ENCODE results near the gene RNF180. TPM values are rescaled to one million over a fixed set of nuclear protein-coding genes. Genes with fewer than 3 reads are reported as not detected.

Gene RNF180
- total and polyA plus RNA-seq, 2 donors: 0.52 to 1.8 TPM

- Histone ChIP-seq H3K27ac (ENCODE audit: low read depth in 1 of 2, low read length in 1 of 2) (no peak overlapping the region), H3K27me3 (ENCODE audit: control insufficient read depth in 2 of 2, insufficient read depth in 1 of 2, low read length in 1 of 2) (no peaks in the 10 kb centered on the region), H3K36me3 (ENCODE audit: control insufficient read depth in 2 of 2, insufficient read depth in 2 of 2, low read length in 1 of 2) (no peaks in the 10 kb centered on the region), H3K9me3 (ENCODE audit: control insufficient read depth in 2 of 2, insufficient read depth in 1 of 2, low read length in 1 of 2) (no peaks in the 10 kb centered on the region), H3K4me3 (ENCODE audit: low read length in 2 of 2) (no peak overlapping the region), H3K4me1 (ENCODE audit: control insufficient read depth in 2 of 2, insufficient read depth in 2 of 2, low read length in 2 of 2) (no peaks in the 10 kb centered on the region)
- no peak for DNase-seq (ENCODE audit: low read depth in 6 of 9, low spot score in 9 of 9)
Observed at GRCh38 chr5:64149268-64149667, 16.4 kb upstream of the RNF180 start.

GRCh38 chr5:64149857-64150521 is 15.7 kb upstream of the RNF180 start:
- H3K9me3 ChIP-seq (ENCODE audit: control insufficient read depth in 2 of 2, insufficient read depth in 1 of 2, low read length in 1 of 2): no peaks in the 10 kb centered on the region
- H3K4me3 ChIP-seq (ENCODE audit: low read length in 2 of 2): no peak overlapping the region
- H3K4me1 ChIP-seq (ENCODE audit: control insufficient read depth in 2 of 2, insufficient read depth in 2 of 2, low read length in 2 of 2): no peaks in the 10 kb centered on the region
- H3K36me3 ChIP-seq (ENCODE audit: control insufficient read depth in 2 of 2, insufficient read depth in 2 of 2, low read length in 1 of 2): no peaks in the 10 kb centered on the region
- no peak for DNase-seq (ENCODE audit: low read depth in 6 of 9, low spot score in 9 of 9)
- H3K27ac ChIP-seq (ENCODE audit: low read depth in 1 of 2, low read length in 1 of 2): no peak overlapping the region
- no peaks in the 10 kb centered on the region for H3K27me3 ChIP-seq (ENCODE audit: control insufficient read depth in 2 of 2, insufficient read depth in 1 of 2, low read length in 1 of 2)
- WGBS: 96% methylated on average over 33 of the region's 33 CpGs

GRCh38 chr5:64156261-64156660 is 9.4 kb upstream of the RNF180 start:
- H3K4me3 ChIP-seq (ENCODE audit: low read length in 2 of 2): no peak overlapping the region
- H3K4me1 ChIP-seq (ENCODE audit: control insufficient read depth in 2 of 2, insufficient read depth in 2 of 2, low read length in 2 of 2): no peaks in the 10 kb centered on the region
- no peaks in the 10 kb centered on the region for H3K27me3 ChIP-seq (ENCODE audit: control insufficient read depth in 2 of 2, insufficient read depth in 1 of 2, low read length in 1 of 2)
- H3K9me3 ChIP-seq (ENCODE audit: control insufficient read depth in 2 of 2, insufficient read depth in 1 of 2, low read length in 1 of 2): no peaks in the 10 kb centered on the region
- DNase-seq (ENCODE audit: low read depth in 6 of 9, low spot score in 9 of 9): no peak
- WGBS: 74% methylated on average over 1 of the region's 1 CpG
- no peaks in the 10 kb centered on the region for H3K36me3 ChIP-seq (ENCODE audit: control insufficient read depth in 2 of 2, insufficient read depth in 2 of 2, low read length in 1 of 2)
- no peak overlapping the region for H3K27ac ChIP-seq (ENCODE audit: low read depth in 1 of 2, low read length in 1 of 2)

GRCh38 chr5:64158827-64159226 is 6.8 kb upstream of the RNF180 start:
- Histone ChIP-seq H3K4me1 (ENCODE audit: control insufficient read depth in 2 of 2, insufficient read depth in 2 of 2, low read length in 2 of 2) (no peaks in the 10 kb centered on the region), H3K36me3 (ENCODE audit: control insufficient read depth in 2 of 2, insufficient read depth in 2 of 2, low read length in 1 of 2) (no peaks in the 10 kb centered on the region), H3K27me3 (ENCODE audit: control insufficient read depth in 2 of 2, insufficient read depth in 1 of 2, low read length in 1 of 2) (peaks cover 0 to 4% of the 10 kb centered on the region in 2 donors), H3K9me3 (ENCODE audit: control insufficient read depth in 2 of 2, insufficient read depth in 1 of 2, low read length in 1 of 2) (no peaks in the 10 kb centered on the region), H3K27ac (ENCODE audit: low read depth in 1 of 2, low read length in 1 of 2) (no peak overlapping the region), H3K4me3 (ENCODE audit: low read length in 2 of 2) (no peak overlapping the region)
- no peak for DNase-seq (ENCODE audit: low read depth in 6 of 9, low spot score in 9 of 9)
- 90% methylated on average over 2 of the region's 2 CpGs for WGBS

- Histone ChIP-seq H3K27ac (ENCODE audit: low read depth in 1 of 2, low read length in 1 of 2) (no peak overlapping the region), H3K36me3 (ENCODE audit: control insufficient read depth in 2 of 2, insufficient read depth in 2 of 2, low read length in 1 of 2) (no peaks in the 10 kb centered on the region), H3K4me1 (ENCODE audit: control insufficient read depth in 2 of 2, insufficient read depth in 2 of 2, low read length in 2 of 2) (no peaks in the 10 kb centered on the region), H3K9me3 (ENCODE audit: control insufficient read depth in 2 of 2, insufficient read depth in 1 of 2, low read length in 1 of 2) (no peaks in the 10 kb centered on the region), H3K27me3 (ENCODE audit: control insufficient read depth in 2 of 2, insufficient read depth in 1 of 2, low read length in 1 of 2) (peaks cover 5 to 16% of the 10 kb centered on the region in 2 donors), H3K4me3 (ENCODE audit: low read length in 2 of 2) (no peak overlapping the region)
- no peak for DNase-seq (ENCODE audit: low read depth in 6 of 9, low spot score in 9 of 9)
- WGBS: 95% methylated on average over 6 of the region's 6 CpGs
Observed at GRCh38 chr5:64160201-64160600, 5.4 kb upstream of the RNF180 start.

GRCh38 chr5:64161420-64161819 is 4.2 kb upstream of the RNF180 start:
- Histone ChIP-seq H3K27ac (ENCODE audit: low read depth in 1 of 2, low read length in 1 of 2) (no peak overlapping the region), H3K9me3 (ENCODE audit: control insufficient read depth in 2 of 2, insufficient read depth in 1 of 2, low read length in 1 of 2) (peaks cover 0 to 3% of the 10 kb centered on the region in 2 donors), H3K36me3 (ENCODE audit: control insufficient read depth in 2 of 2, insufficient read depth in 2 of 2, low read length in 1 of 2) (no peaks in the 10 kb centered on the region), H3K4me3 (ENCODE audit: low read length in 2 of 2) (no peak overlapping the region), H3K27me3 (ENCODE audit: control insufficient read depth in 2 of 2, insufficient read depth in 1 of 2, low read length in 1 of 2) (peaks cover 17 to 27% of the 10 kb centered on the region in 2 donors), H3K4me1 (ENCODE audit: control insufficient read depth in 2 of 2, insufficient read depth in 2 of 2, low read length in 2 of 2) (no peaks in the 10 kb centered on the region)
- no peak for DNase-seq (ENCODE audit: low read depth in 6 of 9, low spot score in 9 of 9)
- 89% methylated on average over 3 of the region's 3 CpGs for WGBS

GRCh38 chr5:64163135-64163534 is 2.5 kb upstream of the RNF180 start:
- Histone ChIP-seq H3K27me3 (ENCODE audit: control insufficient read depth in 2 of 2, insufficient read depth in 1 of 2, low read length in 1 of 2) (peaks cover 21 to 33% of the 10 kb centered on the region in 2 donors), H3K36me3 (ENCODE audit: control insufficient read depth in 2 of 2, insufficient read depth in 2 of 2, low read length in 1 of 2) (no peaks in the 10 kb centered on the region), H3K4me3 (ENCODE audit: low read length in 2 of 2) (no peak overlapping the region), H3K9me3 (ENCODE audit: control insufficient read depth in 2 of 2, insufficient read depth in 1 of 2, low read length in 1 of 2) (peaks cover 0 to 3% of the 10 kb centered on the region in 2 donors), H3K27ac (ENCODE audit: low read depth in 1 of 2, low read length in 1 of 2) (no peak overlapping the region), H3K4me1 (ENCODE audit: control insufficient read depth in 2 of 2, insufficient read depth in 2 of 2, low read length in 2 of 2) (no peaks in the 10 kb centered on the region)
- DNase-seq (ENCODE audit: low read depth in 6 of 9, low spot score in 9 of 9): no peak

GRCh38 chr5:64163746-64164145 is 1.9 kb upstream of the RNF180 start:
- H3K9me3 ChIP-seq (ENCODE audit: control insufficient read depth in 2 of 2, insufficient read depth in 1 of 2, low read length in 1 of 2): peaks cover 0 to 3% of the 10 kb centered on the region in 2 donors
- WGBS: 96% methylated on average over 4 of the region's 4 CpGs
- no peaks in the 10 kb centered on the region for H3K4me1 ChIP-seq (ENCODE audit: control insufficient read depth in 2 of 2, insufficient read depth in 2 of 2, low read length in 2 of 2)
- H3K4me3 ChIP-seq (ENCODE audit: low read length in 2 of 2): no peak overlapping the region
- DNase-seq (ENCODE audit: low read depth in 6 of 9, low spot score in 9 of 9): no peak
- no peak overlapping the region for H3K27ac ChIP-seq (ENCODE audit: low read depth in 1 of 2, low read length in 1 of 2)
- peaks cover 21 to 33% of the 10 kb centered on the region in 2 donors for H3K27me3 ChIP-seq (ENCODE audit: control insufficient read depth in 2 of 2, insufficient read depth in 1 of 2, low read length in 1 of 2)
- no peaks in the 10 kb centered on the region for H3K36me3 ChIP-seq (ENCODE audit: control insufficient read depth in 2 of 2, insufficient read depth in 2 of 2, low read length in 1 of 2)

- H3K27ac ChIP-seq (ENCODE audit: low read depth in 1 of 2, low read length in 1 of 2): no peak overlapping the region
- 86% methylated on average over 1 of the region's 1 CpG for WGBS
- peaks cover 0 to 3% of the 10 kb centered on the region in 2 donors for H3K9me3 ChIP-seq (ENCODE audit: control insufficient read depth in 2 of 2, insufficient read depth in 1 of 2, low read length in 1 of 2)
Observed at GRCh38 chr5:64164166-64164565, 1.5 kb upstream of the RNF180 start.

More at GRCh38 chr5:64164166-64164565, 1.5 kb upstream of the RNF180 start:
- Histone ChIP-seq H3K4me3 (ENCODE audit: low read length in 2 of 2) (no peak overlapping the region), H3K4me1 (ENCODE audit: control insufficient read depth in 2 of 2, insufficient read depth in 2 of 2, low read length in 2 of 2) (no peaks in the 10 kb centered on the region), H3K36me3 (ENCODE audit: control insufficient read depth in 2 of 2, insufficient read depth in 2 of 2, low read length in 1 of 2) (no peaks in the 10 kb centered on the region), H3K27me3 (ENCODE audit: control insufficient read depth in 2 of 2, insufficient read depth in 1 of 2, low read length in 1 of 2) (peaks cover 21 to 33% of the 10 kb centered on the region in 2 donors)
- DNase-seq (ENCODE audit: low read depth in 6 of 9, low spot score in 9 of 9): no peak
